Adrenal gland (tissue), 12 donors: Measurements from ENCODE around the gene PLA2R1. TPM values are rescaled to one million over a fixed set of nuclear protein-coding genes. Genes with fewer than 3 reads are reported as not detected.

Experiments used
- DNase-seq, 7 donors: peaks; one replicate each; pipeline ENCODE4 v3.0.0-alpha.2; 2019 to 2020
- H3K27ac ChIP-seq, 5 donors: fragments of 200-600 bp; sonication (generic) in 4 of 5; 1 replicate in 3 of 5; 2 replicates in 2 of 5; pipeline versions ENCODE4 v1.5.1 to v1.8.0; 2016 to 2020; ENCODE audit warnings: mild to moderate bottlenecking in 1 of 5
- H3K27me3 ChIP-seq: fragments of 200-600 bp; 2 replicates; pipeline ENCODE4 v1.8.0; 2021
- H3K36me3 ChIP-seq, 2 donors: fragments of 200-600 bp; replicated peaks in 1 of 2; 1 replicate in 1 of 2; 2 replicates in 1 of 2; pipeline versions ENCODE4 v1.5.1 to v1.8.0; 2018 to 2022
- H3K4me1 ChIP-seq, 2 donors: fragments of 200-600 bp; replicated peaks in 1 of 2; 1 replicate in 1 of 2; 2 replicates in 1 of 2; pipeline versions ENCODE4 v1.5.1 to v1.8.0; 2018 to 2021
- H3K4me3 ChIP-seq, 4 donors: fragments of 200-600 bp; sonication (generic) in 3 of 4; one replicate each; pipeline ENCODE4 v1.5.1; 2016 to 2018
- H3K9me3 ChIP-seq, 3 donors: fragments of 200-600 bp; sonication (generic) in 1 of 3; replicated peaks in 1 of 3; 1 replicate in 2 of 3; 2 replicates in 1 of 3; pipeline versions ENCODE4 v1.5.1 to v1.8.0; 2016 to 2021
- POLR2A ChIP-seq, 2 donors: fragments of 450-650 bp; IDR thresholded peaks; one replicate each; pipeline ENCODE4 v1.6.1; 2017; ENCODE audit warnings: antibody characterized with exemption in 2 of 2, mild to moderate bottlenecking in 2 of 2, moderate library complexity in 1 of 2
- WGBS, 4 donors: extraction: QIAGEN DNeasy Blood & Tissue Kit in 2 of 4; methylation state at CpG; one replicate each; pipeline versions ENCODE4 v1.1.5 to v1.1.7; 2013 to 2017; 5-methylcytosine and 5-hydroxymethylcytosine counted together
- intact Hi-C, 2 donors: fragments of 100-400 bp; cut with DNase I; formaldehyde crosslinking; loops; one replicate each; pipeline versions ENCODE4 v1.14.1 to v1.15.0; 2022 to 2023
- polyA plus RNA-seq, 3 donors: library from polyadenylated mRNA; stranded (reverse); fragments of 200-250 nt in 2 of 3; fragments of 350-450 nt in 1 of 3; fragmentation: Illumina TruSeq in 1 of 3; extraction: RNeasy Lipid Tissue Mini Kit (QIAGEN cat#74804) in 1 of 3; gene quantifications; one replicate each; pipeline ENCODE4 v1.2.3, GENCODE V29; 2013 to 2014
- total RNA-seq, 9 donors: library from RNA; depleted of rRNA in 4 of 9; stranded (reverse); fragments of >200 nt in 4 of 9; fragments of 120-200 nt in 1 of 9; fragmentation: NEBNext Ultra II Directional in 1 of 9; extraction: Animal tissue kit (Norgen Biotek cat#: 25700) in 1 of 9; gene quantifications; one replicate each; pipeline versions ENCODE4 v1.1.0 to v1.2.4, GENCODE V29; 2013 to 2023
- TF ChIP-seq, protein P1 (sequence below), 6 experiments: fragments of 450-650 bp in 4 of 6; fragments of 200-600 bp in 2 of 6; sonication (generic) in 1 of 6; IDR thresholded peaks; 1 replicate in 5 of 6; 2 replicates in 1 of 6; pipeline versions ENCODE4 v1.5.1 to v1.8.0; 2016 to 2021; ENCODE audit warnings: antibody characterized with exemption in 6 of 6, mild to moderate bottlenecking in 2 of 6, moderate library complexity in 1 of 6
- donor health status: healthy with polysubstance abuse.
- donor health status: Bipolar disorder and iron deficiency.
- donor health status: DM: yes; HTN: yes; CAD: no.
- donor health status: DM: no; HTN: no; CAD: no.
- donor health status: DM: no; HTN: no; CAD: no.
- donor health status: DM: yes; HTN: yes; CAD: no.

PLA2R1 gene
- total and polyA plus RNA-seq, 12 donors: 2.9 to 11.6 (median 7.1) TPM

DNA sequence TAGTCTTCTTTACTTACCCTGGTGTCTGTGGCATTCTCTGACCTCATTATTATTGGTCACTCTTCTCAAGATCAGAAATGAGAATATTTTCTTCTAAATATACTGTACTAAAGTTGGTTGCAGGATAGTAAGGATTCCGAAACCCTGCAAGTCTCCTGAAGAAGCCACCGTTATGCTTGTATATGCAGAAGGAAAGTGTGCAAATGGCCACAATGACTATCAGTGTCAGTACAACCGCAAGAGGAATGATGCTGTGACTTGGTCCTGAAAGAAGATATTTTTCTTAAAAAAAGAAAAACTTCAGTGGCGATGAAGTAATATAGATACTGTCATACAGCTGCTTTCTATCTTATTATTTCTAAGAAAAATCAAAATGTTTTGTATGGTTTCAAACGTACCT, 120.7 kb downstream of the PLA2R1 start:
- Histone ChIP-seq H3K4me1 (no peaks in the 10 kb centered on the region), H3K9me3 (no peaks in the 10 kb centered on the region), H3K36me3 (no peaks in the 10 kb centered on the region), H3K27me3 (no peaks in the 10 kb centered on the region), H3K27ac (peak overlapping the region in 1 of 5 donors; percentile 24), H3K4me3 (no peak overlapping the region)
- no peak for DNase-seq
- intact Hi-C loops: no loop called here
- WGBS, 4 donors: 71 to 83% (median 77%) methylated on average over 5 of the region's 5 CpGs
- TF ChIP-seq, protein P1, sequence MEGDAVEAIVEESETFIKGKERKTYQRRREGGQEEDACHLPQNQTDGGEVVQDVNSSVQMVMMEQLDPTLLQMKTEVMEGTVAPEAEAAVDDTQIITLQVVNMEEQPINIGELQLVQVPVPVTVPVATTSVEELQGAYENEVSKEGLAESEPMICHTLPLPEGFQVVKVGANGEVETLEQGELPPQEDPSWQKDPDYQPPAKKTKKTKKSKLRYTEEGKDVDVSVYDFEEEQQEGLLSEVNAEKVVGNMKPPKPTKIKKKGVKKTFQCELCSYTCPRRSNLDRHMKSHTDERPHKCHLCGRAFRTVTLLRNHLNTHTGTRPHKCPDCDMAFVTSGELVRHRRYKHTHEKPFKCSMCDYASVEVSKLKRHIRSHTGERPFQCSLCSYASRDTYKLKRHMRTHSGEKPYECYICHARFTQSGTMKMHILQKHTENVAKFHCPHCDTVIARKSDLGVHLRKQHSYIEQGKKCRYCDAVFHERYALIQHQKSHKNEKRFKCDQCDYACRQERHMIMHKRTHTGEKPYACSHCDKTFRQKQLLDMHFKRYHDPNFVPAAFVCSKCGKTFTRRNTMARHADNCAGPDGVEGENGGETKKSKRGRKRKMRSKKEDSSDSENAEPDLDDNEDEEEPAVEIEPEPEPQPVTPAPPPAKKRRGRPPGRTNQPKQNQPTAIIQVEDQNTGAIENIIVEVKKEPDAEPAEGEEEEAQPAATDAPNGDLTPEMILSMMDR (IDR thresholded peaks at IDR 0.05): no peak
- no peak for TF ChIP-seq POLR2A (IDR thresholded peaks at IDR 0.05)

DNA sequence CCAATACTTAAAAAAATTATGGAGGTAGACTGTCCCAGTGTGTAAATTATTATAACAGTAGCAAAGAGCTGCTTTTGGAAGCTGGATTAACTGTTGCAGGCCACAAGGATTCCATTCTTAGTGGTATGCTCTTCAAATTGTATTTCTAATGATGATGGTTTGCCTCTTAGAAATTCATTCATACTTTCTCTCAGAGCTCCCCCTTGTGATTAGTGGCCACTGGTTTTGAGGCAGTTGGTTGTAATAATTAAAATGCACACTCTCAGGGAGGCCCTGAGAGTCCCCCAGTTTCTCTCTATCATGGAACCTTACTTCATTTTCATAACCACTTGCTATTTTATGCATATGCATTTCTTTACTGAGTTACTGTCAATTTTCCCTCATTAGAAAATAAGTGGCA, 122.5 kb downstream of the PLA2R1 start:
- Histone ChIP-seq H3K4me3 (no peak overlapping the region), H3K4me1 (no peaks in the 10 kb centered on the region), H3K27ac (no peak overlapping the region), H3K9me3 (no peaks in the 10 kb centered on the region), H3K27me3 (no peaks in the 10 kb centered on the region), H3K36me3 (no peaks in the 10 kb centered on the region)
- no peak for DNase-seq
- TF ChIP-seq, protein P1 (IDR thresholded peaks at IDR 0.05): peak in 1 of 6 experiments; percentile 16
- no peak for TF ChIP-seq POLR2A (IDR thresholded peaks at IDR 0.05)
- intact Hi-C loops: no loop called here

DNA sequence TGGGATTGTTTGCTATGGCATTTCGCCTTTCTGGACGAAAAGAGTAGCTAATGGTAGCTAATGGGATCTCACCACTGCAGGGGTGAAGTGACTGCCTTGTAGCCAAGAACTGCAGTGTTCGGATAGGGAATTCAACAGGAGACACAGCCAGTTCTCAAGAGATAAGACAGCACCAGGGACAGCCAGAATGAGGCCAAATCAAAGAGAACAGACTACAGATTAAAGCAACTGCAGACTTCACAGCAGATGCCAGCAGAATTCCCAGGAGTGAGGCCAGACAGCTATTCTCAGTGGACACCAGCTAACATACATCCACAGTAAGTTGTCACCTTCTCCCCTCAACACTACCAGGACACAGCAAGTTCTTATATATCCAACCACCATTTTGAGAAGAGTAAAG, 124.0 kb downstream of the PLA2R1 start:
- Histone ChIP-seq H3K4me1 (no peaks in the 10 kb centered on the region), H3K27ac (no peak overlapping the region), H3K36me3 (no peaks in the 10 kb centered on the region), H3K4me3 (no peak overlapping the region), H3K27me3 (no peaks in the 10 kb centered on the region), H3K9me3 (no peaks in the 10 kb centered on the region)
- TF ChIP-seq POLR2A (IDR thresholded peaks at IDR 0.05): no peak
- TF ChIP-seq, protein P1 (IDR thresholded peaks at IDR 0.05): no peak
- WGBS, 4 donors: 71 to 89% (median 75%) methylated on average over 2 to 3 of the region's 3 CpGs
- DNase-seq: no peak
- intact Hi-C loops: no loop called here

DNA sequence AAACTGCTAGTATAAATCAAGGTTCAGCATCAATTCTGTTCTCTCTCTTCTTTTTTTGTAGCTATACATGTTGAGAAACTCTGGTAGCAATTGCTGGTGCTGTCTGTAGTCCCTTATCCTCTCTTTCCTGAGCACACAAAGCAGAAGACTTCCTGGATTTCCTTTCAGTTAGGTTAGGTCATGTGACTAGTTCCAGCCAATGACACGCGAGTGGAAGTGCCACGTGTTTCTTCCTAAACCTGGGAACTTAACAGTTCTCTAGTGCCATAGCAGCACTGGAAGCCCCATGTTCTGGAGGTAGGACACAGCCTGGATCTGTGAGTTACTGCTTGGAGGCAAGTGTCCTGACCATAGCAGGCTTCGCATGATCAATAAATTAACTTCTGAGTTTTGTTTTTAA, 125.9 kb downstream of the PLA2R1 start:
- DNase-seq: no peak
- TF ChIP-seq POLR2A (IDR thresholded peaks at IDR 0.05): no peak
- TF ChIP-seq, protein P1 (IDR thresholded peaks at IDR 0.05): no peak
- Histone ChIP-seq H3K27ac (no peak overlapping the region), H3K36me3 (no peaks in the 10 kb centered on the region), H3K27me3 (no peaks in the 10 kb centered on the region), H3K9me3 (no peaks in the 10 kb centered on the region), H3K4me3 (no peak overlapping the region), H3K4me1 (no peaks in the 10 kb centered on the region)
- 77 to 88% (median 85%) methylated on average over 4 of the region's 4 CpGs for WGBS, 4 donors
- intact Hi-C loops: no loop called here
